ENCODE data around the gene KDM1B. TPM values are rescaled to one million over a fixed set of nuclear protein-coding genes. Genes with fewer than 3 reads are reported as not detected.

KDM1B gene
- total and polyA plus RNA-seq, 2 of the 8 experiments (the other 6 are each of a cell fraction or from before 2014, with no cell fraction given) = 3.7 to 7.5 TPM

DNA sequence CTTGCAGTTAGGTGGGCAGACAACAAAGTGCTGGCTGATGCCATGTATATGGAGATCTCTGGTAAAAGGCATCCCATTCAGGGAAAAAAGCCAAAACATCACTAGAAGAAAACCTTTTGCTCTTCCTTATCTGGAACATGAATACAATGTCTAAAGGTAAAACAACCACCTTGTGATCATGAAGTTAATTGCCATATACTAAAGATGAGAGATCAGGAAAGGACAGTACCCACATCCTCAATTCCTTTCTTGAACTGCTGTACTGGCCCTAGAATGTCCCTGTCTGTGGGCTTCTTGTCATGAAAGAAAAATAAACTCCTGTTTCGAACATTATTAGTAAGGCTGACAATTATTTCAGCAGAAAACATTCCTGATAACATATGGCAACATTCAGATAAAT lies 89.9 kb downstream of the KDM1B start (continued):
- TF ChIP-seq, protein P1, sequence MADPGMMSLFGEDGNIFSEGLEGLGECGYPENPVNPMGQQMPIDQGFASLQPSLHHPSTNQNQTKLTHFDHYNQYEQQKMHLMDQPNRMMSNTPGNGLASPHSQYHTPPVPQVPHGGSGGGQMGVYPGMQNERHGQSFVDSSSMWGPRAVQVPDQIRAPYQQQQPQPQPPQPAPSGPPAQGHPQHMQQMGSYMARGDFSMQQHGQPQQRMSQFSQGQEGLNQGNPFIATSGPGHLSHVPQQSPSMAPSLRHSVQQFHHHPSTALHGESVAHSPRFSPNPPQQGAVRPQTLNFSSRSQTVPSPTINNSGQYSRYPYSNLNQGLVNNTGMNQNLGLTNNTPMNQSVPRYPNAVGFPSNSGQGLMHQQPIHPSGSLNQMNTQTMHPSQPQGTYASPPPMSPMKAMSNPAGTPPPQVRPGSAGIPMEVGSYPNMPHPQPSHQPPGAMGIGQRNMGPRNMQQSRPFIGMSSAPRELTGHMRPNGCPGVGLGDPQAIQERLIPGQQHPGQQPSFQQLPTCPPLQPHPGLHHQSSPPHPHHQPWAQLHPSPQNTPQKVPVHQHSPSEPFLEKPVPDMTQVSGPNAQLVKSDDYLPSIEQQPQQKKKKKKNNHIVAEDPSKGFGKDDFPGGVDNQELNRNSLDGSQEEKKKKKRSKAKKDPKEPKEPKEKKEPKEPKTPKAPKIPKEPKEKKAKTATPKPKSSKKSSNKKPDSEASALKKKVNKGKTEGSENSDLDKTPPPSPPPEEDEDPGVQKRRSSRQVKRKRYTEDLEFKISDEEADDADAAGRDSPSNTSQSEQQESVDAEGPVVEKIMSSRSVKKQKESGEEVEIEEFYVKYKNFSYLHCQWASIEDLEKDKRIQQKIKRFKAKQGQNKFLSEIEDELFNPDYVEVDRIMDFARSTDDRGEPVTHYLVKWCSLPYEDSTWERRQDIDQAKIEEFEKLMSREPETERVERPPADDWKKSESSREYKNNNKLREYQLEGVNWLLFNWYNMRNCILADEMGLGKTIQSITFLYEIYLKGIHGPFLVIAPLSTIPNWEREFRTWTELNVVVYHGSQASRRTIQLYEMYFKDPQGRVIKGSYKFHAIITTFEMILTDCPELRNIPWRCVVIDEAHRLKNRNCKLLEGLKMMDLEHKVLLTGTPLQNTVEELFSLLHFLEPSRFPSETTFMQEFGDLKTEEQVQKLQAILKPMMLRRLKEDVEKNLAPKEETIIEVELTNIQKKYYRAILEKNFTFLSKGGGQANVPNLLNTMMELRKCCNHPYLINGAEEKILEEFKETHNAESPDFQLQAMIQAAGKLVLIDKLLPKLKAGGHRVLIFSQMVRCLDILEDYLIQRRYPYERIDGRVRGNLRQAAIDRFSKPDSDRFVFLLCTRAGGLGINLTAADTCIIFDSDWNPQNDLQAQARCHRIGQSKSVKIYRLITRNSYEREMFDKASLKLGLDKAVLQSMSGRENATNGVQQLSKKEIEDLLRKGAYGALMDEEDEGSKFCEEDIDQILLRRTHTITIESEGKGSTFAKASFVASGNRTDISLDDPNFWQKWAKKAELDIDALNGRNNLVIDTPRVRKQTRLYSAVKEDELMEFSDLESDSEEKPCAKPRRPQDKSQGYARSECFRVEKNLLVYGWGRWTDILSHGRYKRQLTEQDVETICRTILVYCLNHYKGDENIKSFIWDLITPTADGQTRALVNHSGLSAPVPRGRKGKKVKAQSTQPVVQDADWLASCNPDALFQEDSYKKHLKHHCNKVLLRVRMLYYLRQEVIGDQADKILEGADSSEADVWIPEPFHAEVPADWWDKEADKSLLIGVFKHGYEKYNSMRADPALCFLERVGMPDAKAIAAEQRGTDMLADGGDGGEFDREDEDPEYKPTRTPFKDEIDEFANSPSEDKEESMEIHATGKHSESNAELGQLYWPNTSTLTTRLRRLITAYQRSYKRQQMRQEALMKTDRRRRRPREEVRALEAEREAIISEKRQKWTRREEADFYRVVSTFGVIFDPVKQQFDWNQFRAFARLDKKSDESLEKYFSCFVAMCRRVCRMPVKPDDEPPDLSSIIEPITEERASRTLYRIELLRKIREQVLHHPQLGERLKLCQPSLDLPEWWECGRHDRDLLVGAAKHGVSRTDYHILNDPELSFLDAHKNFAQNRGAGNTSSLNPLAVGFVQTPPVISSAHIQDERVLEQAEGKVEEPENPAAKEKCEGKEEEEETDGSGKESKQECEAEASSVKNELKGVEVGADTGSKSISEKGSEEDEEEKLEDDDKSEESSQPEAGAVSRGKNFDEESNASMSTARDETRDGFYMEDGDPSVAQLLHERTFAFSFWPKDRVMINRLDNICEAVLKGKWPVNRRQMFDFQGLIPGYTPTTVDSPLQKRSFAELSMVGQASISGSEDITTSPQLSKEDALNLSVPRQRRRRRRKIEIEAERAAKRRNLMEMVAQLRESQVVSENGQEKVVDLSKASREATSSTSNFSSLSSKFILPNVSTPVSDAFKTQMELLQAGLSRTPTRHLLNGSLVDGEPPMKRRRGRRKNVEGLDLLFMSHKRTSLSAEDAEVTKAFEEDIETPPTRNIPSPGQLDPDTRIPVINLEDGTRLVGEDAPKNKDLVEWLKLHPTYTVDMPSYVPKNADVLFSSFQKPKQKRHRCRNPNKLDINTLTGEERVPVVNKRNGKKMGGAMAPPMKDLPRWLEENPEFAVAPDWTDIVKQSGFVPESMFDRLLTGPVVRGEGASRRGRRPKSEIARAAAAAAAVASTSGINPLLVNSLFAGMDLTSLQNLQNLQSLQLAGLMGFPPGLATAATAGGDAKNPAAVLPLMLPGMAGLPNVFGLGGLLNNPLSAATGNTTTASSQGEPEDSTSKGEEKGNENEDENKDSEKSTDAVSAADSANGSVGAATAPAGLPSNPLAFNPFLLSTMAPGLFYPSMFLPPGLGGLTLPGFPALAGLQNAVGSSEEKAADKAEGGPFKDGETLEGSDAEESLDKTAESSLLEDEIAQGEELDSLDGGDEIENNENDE (IDR thresholded peaks at IDR 0.05; ENCODE audit: insufficient replicate concordance, low read length) = no peak
- TF ChIP-seq HDAC2 (IDR thresholded peaks at IDR 0.05; ENCODE audit: borderline replicate concordance in 1 of 2, low read depth in 2 of 2, low read length in 2 of 2) (no peak), MAFK (IDR thresholded peaks at IDR 0.05; ENCODE audit: low read depth, low read length) (no peak), POLR2A (IDR thresholded peaks at IDR 0.05; ENCODE audit: control extremely low read depth in 1 of 2, low read depth in 2 of 2, low read length in 2 of 2) (no peak), EP300 (IDR thresholded peaks at IDR 0.05; ENCODE audit: borderline replicate concordance in 1 of 2, low read depth in 2 of 2, low read length in 2 of 2) (no peak)
